NCI-H146 treated with DMSO at 0.1 percent for 48 hours (cell line): ENCODE data around the gene KATNA1.
"Not testable (repeated sequence)": the region's sequence is repeated elsewhere in the genome, so short reads cannot be mapped to it uniquely, and the experiment has no call there.

Experiments
- DNase-seq: peaks from one replicate; lab custom pipeline; 2025; ENCODE audit not compliant: unreplicated experiment; lab: John Stamatoyannopoulos, UW

Gene KATNA1

DNA sequence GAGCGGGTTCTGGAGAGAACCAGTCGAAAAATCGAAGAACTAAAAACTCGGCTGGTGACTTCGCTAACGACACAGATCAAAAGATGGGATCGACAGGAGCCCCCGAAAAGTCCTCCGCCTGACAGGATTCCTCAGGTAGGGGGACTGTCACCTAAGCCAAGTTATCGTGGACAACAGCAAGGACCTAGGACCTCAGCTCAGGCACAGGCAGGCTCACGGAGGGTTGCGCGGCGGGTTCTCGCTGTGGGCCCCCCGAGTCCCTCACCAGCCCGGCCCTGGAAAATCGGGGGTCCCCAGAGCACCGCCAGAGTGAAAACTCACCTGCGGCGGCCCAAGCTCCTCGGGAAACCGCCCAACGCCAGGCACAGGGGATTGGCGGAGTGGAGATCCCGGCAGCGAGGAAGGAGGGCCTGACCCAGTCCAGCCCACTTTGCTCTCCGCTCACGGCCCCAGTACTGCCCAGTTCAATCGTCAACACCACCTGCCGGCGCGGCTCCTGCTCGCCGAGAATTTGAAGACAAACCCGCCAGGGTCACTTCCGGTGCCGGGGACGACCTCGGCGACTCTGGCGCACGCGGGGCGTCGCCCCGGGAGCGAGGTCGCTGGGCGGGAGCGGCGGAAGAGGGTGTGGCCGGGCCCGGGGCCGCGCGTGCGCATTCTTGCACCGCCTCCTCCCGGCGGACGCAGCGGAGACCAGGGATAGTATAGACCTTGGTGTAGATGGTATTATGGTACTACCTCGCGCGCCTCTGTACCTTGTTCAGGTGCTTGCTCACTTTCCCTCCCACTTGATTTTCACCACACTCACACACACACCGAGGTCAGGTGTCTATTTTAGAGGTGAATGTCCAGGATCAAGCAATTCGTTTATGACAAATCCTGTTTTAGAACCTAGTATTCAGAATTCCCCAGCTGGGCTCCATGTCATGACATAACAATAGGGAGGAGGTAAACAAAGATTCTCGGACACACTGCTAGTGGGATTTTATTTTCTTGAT is at the start of gene KATNA1:
Gene KATNA1, minus strand, starts transcription at position 567 of the 998 bp plus-strand sequence. CDS start 10,167 bp downstream, outside the sequence.
- peak; percentile 95 for DNase-seq

DNA sequence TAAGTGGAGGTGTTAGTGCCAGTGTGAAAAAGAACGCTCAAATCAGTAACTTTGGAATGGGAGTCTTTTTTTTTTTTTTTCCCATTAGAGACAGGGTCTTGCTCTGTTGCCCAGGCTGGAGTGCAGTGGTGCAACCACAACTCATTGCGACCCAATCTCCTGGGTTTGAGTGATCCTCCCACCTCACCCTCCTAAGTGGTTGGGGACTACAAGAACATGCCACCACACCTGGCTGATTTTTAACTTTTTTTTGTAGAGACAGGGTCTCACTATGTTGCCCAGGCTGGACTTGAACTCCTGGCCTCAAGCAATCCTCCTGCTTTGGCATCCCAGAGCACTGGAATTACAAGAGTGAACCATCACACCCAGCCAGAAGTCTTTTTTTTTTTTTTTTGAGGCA is 49.7 kb upstream of the KATNA1 start:
- DNase-seq, result no peak

- no peak for DNase-seq
Observed at GRCh38 chr6:149696901-149697300, 48.4 kb upstream of the KATNA1 start.

DNA sequence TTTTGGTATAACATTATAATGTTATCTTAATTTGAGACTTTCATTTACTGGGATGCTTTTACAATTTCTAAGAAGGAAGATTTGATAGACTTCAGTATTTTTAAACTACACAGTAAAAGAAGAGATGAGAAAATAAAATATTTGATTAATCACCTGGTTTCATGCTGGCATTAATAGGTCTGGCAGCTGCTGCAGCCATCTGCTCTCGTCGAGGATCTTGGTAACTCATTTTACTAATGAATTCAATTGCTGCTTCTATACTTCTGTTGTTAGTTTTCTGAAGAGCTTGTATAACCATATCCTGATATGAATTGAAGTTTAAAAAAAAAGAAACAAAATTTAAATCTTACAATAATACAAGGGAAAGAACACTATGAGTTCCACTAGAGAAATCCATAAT is 46.4 kb upstream of the KATNA1 start:
- peak; percentile 51 for DNase-seq

DNA sequence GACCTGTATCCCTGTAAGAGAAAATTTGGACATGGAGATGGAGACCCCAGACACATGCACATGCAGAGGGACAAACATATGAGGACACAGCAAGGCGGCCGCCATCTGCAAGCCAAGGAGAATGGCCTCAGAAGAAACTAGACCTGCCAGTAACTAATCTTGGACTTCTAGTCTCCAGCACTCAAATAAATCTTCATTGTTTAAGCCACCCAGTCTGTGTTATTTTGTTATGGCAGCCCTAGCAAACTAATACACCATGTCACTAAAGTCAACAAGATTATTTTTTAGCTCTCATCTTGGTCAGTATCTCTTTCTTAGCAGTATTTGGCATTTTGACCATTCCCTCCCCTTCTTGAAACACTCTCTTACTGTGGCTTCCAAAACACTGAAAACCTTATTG is 42.7 kb upstream of the KATNA1 start:
- DNase-seq, result no peak

DNA sequence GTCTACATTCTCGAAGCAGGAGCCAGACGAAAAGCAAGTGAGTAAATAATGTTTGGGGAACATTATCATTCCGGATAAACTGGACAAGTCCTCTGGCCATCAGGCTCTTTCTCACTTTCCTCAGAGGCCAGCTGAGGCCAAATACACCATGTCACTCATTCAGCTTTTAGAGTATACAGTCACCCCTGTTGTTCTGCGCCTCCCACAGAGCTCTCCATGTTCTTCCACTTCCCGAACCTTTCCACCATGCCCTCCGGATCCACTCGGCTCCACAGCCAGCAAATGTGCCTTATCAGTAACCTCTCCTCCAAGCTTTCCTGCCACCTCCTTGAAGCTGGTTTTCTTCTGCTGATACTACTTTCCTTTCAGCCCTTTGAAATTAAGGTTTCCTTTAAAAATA is 37.7 kb upstream of the KATNA1 start:
- DNase-seq, result no peak

- no peak for DNase-seq
Observed at GRCh38 chr6:149683256-149683859, 34.8 kb upstream of the KATNA1 start.

GRCh38 chr6:149681845-149682244 is 33.3 kb upstream of the KATNA1 start:
- not testable (repeated sequence) for DNase-seq

- DNase-seq, result no peak
Observed at GRCh38 chr6:149681209-149681608, 32.7 kb upstream of the KATNA1 start.

DNA sequence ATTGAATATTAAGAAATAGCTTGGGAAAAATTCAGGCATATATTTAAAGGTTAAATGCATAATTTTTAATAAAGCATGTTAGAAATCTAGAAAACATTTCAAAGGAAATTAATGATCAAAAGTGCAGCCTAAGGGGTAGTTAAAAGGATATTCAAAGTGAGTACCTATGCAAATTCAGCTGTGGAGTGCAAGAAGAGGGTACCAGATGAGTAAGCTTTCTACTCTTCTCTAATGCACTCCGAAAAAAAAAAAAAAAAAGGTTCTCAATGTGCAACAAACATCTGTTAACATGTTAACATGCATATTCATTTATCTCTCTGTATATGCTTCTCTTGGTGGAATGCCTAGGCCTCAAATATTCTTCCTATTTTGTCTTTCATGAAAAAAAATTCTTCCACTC is 32.0 kb upstream of the KATNA1 start:
- no peak for DNase-seq

- DNase-seq, result not testable (repeated sequence)
Observed at GRCh38 chr6:149672265-149672664, 23.8 kb upstream of the KATNA1 start.

DNA sequence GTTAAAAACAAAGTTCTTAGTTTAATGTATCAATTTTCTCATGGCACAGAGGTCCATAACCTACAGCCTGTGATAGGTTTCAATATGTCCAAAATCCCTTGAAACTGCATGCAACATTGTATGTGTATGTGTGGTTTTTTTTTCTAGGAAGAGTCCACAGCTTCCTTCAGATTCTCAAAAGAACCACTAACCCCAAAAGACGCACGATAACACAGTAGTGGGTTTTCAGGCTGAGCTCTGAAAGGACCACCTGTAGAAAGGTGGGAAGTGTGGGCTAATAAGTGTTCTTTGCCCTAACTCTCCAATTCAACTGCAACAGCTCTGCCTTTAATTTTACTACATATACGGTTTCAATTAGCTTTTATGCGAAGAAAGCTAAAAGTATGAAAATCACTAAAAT is 11.5 kb upstream of the KATNA1 start:
- DNase-seq, result no peak

- no peak for DNase-seq
Observed at GRCh38 chr6:149657441-149657840, 8.9 kb upstream of the KATNA1 start.

DNA sequence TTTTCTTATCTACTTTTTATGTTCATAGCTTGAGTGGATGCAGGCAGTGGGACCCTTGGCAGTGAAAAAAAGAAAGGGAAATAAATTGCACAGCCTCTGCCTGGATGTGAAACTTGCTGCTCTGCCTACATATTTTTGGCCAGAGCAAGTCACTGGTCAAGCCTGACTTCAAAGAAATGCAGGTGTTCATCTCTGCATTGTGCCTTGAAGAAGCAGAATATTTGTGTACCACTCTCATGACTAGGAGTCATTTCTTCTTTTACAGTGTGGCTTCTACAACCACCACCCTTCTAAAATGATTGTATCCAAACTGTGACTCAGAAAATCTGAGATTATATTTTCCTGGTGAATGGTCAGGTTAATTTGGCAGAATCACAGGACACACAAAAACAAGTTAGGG is 2.5 kb upstream of the KATNA1 start:
- DNase-seq, result no peak

GRCh38 chr6:149646599-149646998 is 1.9 kb downstream of the KATNA1 start:
- DNase-seq, result no peak

DNA sequence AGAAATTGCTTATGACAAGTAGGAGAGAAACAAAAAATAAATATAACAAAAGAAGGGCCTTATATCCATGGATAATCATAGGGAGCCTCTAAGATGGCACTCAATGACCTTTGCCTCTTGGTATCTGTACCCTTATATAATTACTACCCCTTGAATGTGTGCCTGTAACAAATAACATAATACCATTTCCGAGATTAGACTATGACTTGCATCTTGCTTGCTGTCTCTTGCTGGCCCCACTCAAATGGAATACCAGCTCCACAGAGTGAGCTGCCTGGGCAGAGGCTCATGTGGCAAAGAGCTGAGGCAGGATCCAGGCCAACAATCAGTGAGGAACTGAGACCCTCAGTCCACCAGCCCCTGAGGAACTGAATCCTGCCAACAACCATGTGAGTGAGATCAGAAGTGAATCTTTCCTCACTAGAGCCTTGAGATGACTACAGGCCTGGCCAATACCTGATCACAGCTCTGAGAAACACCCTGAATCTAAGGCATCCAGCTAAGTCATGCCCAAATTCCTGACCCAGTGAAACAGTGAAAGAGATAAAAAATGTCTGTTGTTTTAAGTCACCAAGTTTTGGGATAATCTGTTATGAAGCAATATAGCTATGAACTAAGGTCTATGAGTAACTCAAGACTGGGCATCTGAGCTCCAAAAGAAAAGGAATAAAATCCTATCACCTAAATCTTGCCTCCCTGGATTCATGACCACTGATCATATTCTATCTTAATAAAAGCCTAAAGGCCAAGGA is 5.5 kb downstream of the KATNA1 start:
- DNase-seq, result no peak

- no peak for DNase-seq
Observed at GRCh38 chr6:149636124-149636523, 12.4 kb downstream of the KATNA1 start.

DNA sequence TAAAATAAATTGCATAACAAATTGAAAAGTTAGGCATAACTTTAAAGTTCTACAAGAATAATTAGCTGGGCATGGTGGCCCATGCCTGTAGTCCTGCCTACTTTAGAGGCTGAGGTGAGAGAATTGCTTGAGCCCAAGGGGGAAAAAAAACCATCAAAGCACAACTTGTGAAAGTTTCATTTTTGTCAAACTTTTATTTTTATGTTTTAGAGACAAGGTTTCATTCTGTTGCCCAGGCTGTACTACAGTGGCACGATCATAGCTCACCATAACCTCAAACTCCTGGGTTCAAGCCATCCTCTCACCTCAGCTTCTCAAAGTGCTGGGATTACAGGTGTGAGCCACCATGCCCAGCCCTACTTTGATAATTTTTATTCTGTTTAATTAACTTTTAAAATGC is 14.2 kb downstream of the KATNA1 start:
- DNase-seq, result no peak

DNA sequence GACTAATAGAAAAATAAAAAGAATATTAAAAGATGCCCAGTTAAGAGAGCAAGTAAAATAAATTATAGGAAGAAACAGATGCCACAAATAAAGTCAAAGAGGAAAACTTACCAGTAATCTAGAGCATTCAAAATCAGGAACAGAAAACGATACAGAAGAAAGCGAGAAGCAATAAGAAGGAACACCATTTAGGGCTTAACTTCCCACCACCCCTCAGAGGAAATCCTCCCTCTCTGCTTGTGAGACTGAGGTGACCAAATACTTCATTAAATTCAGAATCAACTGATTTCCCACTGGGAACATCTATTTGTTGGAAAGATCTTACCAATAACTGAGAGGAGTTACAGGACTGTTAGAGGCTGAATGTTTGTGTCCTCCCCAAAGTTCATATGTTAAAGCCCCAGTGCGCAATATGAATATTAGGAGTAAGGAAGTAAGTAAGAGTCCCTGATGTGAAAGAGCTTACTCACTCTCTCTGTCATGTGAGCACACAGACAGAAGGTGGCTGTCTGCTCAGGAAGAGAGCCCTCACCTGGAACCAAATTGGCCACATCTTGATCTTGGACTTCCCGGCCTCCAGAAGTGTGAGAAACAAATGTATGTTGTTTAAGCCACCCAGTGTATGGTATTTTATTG is 19.5 kb downstream of the KATNA1 start:
- no peak for DNase-seq

DNA sequence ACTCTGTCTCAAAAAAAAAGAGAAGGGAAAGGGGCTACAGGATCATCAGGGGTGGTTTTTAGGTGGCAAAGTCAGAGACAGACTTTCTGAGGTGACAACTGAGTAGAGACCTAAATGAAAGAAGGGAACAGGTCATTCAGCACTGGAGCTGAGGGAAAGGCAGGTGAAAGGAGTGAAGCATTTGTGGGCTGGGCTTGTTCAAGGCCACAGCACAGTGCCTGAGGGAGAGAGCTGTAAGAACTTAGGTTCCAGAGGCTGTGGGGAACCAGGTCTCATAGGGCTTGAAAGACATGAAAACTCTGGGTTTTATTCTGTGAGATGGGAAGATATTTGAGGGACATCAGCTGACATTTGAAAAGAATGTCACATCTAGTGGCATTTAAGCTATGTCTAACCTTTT is 20.8 kb downstream of the KATNA1 start:
- DNase-seq, result no peak

- no peak for DNase-seq
Observed at GRCh38 chr6:149615805-149616204, 32.7 kb downstream of the KATNA1 start.
